ENCODE measurements around the gene RPL19.

The RPL19 gene

GRCh38 chr17:39230361-39230760 is 30.3 kb downstream of the RPL19 start:
- DNase-seq (ENCODE audit: insufficient read length, low spot score) (no peak), FAIRE-seq (no peak)
- TF ChIP-seq CTCF (IDR thresholded peaks at IDR 0.05; ENCODE audit: insufficient read depth, missing control alignments) = no peak

- DNase-seq (ENCODE audit: insufficient read length, low spot score) = no peak
- no peak for TF ChIP-seq CTCF (IDR thresholded peaks at IDR 0.05; ENCODE audit: insufficient read depth, missing control alignments)
- FAIRE-seq = no peak
These were observed 31.0 kb downstream of the RPL19 start for GRCh38 chr17:39231091-39231561.

GRCh38 chr17:39231591-39232551 is 31.8 kb downstream of the RPL19 start:
- DNase-seq (ENCODE audit: insufficient read length, low spot score) = peak; percentile 96
- peak; percentile 75 for TF ChIP-seq CTCF (IDR thresholded peaks at IDR 0.05; ENCODE audit: insufficient read depth, missing control alignments)
- no peak for FAIRE-seq

GRCh38 chr17:39235555-39236449 is 35.7 kb downstream of the RPL19 start:
- FAIRE-seq (no peak), DNase-seq (ENCODE audit: insufficient read length, low spot score) (peak; percentile 92)
- peak; percentile 72 for TF ChIP-seq CTCF (IDR thresholded peaks at IDR 0.05; ENCODE audit: insufficient read depth, missing control alignments)

- TF ChIP-seq CTCF (IDR thresholded peaks at IDR 0.05; ENCODE audit: insufficient read depth, missing control alignments) = no peak
- FAIRE-seq = no peak
- DNase-seq (ENCODE audit: insufficient read length, low spot score) = no peak
These were observed 36.4 kb downstream of the RPL19 start for GRCh38 chr17:39236450-39236927.

- DNase-seq (ENCODE audit: insufficient read length, low spot score) = no peak
- FAIRE-seq = no peak
These were observed 36.9 kb downstream of the RPL19 start for GRCh38 chr17:39236981-39237441.

More at GRCh38 chr17:39236981-39237441, 36.9 kb downstream of the RPL19 start:
- no peak for TF ChIP-seq CTCF (IDR thresholded peaks at IDR 0.05; ENCODE audit: insufficient read depth, missing control alignments)

All from D721Med (cell line).